PFSK-1 (cell line): ENCODE results near the gene ANTXR1.

ENCODE experiments used
- FOXP2 ChIP-seq: optimal IDR thresholded peaks from 2 replicates; pipeline ENCODE3; 2011; ENCODE audit warnings: borderline replicate concordance, control low read depth, inconsistent platforms; ENCODE audit not compliant: insufficient read depth; ENCODE audit errors: extremely low read length, extremely low read depth
- POLR2AphosphoS5 ChIP-seq: IDR thresholded peaks from 2 replicates; pipeline ENCODE4 v1.6.1; 2012; ENCODE audit warnings: low read depth, mild to moderate bottlenecking, control low read depth, low read length, moderate library complexity
- TAF1 ChIP-seq: IDR thresholded peaks from 2 replicates; pipeline ENCODE4 v1.6.1; 2012; ENCODE audit warnings: low read length, control low read depth, borderline replicate concordance; ENCODE audit not compliant: insufficient read depth

DNA sequence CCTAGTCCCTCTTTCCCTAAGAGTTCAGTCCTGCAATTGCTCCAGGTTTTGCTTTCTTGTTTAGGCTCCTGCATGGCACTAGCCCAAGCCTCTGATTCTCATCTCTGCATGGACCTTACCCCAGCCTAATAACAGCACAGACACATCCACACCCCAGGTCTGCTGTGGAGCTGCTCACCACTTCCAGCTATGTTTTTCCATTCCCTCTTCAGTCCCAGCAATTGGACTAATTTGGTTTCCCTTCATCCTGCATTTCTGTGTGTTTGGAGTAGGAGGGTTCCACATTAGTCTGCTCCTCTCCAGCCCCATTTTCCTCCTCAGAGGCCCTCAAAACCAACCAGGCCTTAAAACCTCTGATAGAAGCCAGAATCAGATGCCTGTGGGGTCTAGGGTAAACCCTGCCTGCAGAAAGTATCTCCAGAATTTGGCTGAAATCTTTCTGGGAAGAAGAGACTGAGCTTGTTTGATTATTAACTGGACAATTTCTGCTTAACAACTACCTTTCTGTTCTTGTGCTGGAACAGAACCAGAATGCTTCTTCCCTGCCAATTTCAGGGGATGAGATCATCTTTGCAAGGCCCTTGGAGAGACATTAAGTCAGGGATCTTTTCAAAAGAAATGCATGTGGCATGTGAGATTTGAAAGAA, 278.1 kb downstream of the ANTXR1 start:
- TF ChIP-seq TAF1 (no peak), POLR2AphosphoS5 (no peak), FOXP2 (no peak)
